ENCODE data around the gene CASKIN2.

The CASKIN2 gene

DNA sequence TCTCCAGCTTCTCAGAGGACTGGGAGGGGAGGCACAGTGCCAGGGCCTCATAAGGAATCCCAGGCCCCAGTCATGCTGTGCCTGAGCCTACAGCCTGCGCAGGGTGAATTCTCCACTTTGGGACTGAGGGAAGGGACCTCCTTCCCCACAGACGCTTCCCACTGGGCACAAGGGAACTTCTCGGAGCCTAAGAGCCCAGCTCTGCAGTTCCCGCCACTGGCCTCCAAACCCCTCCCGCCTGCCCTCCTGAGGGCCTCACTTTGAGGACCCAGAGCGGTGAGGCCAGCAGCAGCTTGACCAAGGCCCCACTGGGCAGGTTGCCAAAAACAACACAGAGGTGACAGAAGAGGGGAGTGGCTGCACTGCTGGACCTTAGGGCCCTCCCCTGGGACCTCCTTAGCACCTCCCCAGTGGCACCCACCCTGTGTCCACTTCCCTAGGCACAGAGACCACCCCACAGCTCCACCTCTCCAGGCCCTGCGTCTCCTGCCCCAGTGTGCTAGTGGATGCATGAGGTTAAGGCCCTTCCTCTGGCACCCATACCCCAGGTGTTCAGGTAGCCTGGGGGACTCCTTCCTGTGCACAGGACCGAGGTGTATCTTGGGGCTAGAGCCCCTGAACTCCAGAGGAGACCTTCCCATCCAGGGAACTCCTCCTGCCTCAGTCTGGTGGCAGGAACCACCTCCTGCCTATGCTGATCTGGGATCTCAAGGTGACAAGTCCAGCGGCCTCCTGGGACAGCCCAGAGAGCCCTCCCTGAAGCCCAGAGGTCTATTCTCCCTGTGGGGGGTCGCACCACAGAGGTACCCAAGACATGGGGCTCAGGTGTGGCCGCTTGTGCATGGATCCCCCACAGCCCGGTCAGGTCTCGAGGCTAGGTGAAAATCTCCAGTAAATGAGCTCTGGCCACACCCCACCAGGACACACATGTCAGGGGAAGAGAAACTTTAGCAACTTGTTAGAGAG is 3.4 kb downstream of the CASKIN2 start:
- H3K4me3 ChIP-seq (ENCODE audit: control insufficient read depth, low read depth, low read length), result no peak overlapping the region
- TF ChIP-seq, protein P1, sequence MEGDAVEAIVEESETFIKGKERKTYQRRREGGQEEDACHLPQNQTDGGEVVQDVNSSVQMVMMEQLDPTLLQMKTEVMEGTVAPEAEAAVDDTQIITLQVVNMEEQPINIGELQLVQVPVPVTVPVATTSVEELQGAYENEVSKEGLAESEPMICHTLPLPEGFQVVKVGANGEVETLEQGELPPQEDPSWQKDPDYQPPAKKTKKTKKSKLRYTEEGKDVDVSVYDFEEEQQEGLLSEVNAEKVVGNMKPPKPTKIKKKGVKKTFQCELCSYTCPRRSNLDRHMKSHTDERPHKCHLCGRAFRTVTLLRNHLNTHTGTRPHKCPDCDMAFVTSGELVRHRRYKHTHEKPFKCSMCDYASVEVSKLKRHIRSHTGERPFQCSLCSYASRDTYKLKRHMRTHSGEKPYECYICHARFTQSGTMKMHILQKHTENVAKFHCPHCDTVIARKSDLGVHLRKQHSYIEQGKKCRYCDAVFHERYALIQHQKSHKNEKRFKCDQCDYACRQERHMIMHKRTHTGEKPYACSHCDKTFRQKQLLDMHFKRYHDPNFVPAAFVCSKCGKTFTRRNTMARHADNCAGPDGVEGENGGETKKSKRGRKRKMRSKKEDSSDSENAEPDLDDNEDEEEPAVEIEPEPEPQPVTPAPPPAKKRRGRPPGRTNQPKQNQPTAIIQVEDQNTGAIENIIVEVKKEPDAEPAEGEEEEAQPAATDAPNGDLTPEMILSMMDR (conservative IDR thresholded peaks at IDR 0.05; ENCODE audit: control insufficient read depth, insufficient read depth, low read depth, low read length), result no peak
- DNase-seq (ENCODE audit: low read depth), result no peak

DNA sequence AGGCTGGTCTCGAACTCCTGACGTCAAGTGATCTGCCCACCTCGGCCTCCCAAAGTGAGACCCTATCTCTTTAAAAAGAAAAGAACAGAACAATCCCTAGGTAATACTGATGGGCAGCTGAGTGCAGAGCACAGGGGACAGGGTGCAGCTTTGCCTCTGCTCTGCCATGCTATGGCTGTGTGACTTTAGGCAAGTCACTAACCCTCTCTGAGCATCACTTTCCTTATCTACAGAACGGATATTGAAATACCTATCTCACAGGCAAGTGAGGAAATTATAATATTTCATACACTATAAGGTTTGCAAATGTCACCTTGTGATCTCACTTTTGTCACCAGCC is 4.1 kb downstream of the CASKIN2 start:
- TF ChIP-seq, protein P1 (conservative IDR thresholded peaks at IDR 0.05; ENCODE audit: control insufficient read depth, insufficient read depth, low read depth, low read length), result no peak
- H3K4me3 ChIP-seq (ENCODE audit: control insufficient read depth, low read depth, low read length), result no peak overlapping the region
- no peak for DNase-seq (ENCODE audit: low read depth)

DNA sequence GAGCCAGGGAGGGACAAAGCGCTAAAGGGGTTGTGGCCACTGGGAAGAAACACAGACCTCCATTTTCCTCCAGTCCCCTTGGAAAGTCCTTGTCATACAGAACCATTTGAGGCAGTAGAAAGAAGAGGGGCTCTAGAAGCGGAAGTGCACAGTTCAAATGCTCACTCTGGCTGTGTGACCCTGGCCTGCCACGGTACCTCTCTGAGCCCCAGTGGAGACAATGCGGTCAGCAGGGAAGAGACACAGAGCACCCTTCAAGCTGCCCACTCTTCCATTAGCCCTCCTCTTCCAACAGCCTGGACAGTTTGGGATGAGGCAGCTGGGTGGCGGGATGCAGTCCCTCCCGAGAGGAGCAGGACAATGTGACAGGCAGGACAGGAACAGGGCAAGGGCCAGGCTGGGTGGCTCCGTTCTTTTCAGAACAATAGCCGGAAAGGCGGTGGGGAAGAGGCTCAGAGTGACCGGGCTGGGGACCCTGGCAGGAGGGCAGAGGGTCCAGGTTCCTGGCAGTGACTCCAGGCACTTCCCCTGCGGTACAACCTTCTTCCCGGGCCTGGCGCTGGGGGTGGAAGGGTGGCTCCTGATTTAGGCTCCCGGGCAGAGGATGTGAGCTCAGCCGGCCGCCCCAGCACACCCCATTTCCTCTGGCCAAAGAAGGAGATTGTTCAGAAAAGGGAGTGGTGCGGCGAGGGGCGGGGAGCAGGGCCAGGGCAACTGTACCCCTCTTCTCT is 5.6 kb downstream of the CASKIN2 start:
- no peak for DNase-seq (ENCODE audit: low read depth)
- no peak overlapping the region for H3K4me3 ChIP-seq (ENCODE audit: control insufficient read depth, low read depth, low read length)
- TF ChIP-seq, protein P1 (conservative IDR thresholded peaks at IDR 0.05; ENCODE audit: control insufficient read depth, insufficient read depth, low read depth, low read length), result no peak

DNA sequence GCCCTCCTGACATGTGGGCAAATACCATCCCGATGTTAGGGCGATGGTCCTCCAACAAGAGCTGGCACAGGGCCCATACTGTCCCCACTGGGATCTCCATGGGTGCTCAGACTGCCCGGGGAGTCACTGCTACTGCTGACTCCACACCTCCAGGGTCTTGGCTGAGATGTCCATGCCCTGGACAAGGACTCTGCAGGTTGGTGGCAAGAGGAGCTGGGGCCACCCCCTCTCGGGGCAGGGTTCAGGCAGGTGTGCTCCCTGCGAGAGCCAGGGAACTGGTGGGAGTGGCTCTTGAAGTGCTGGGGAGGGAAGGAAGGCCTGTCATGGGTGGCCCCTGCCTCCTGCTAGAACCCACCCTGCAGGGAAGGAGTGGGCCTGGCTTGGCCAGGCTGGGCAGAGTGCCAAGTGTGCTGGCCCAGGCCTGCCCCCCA is 6.4 kb downstream of the CASKIN2 start:
- H3K4me3 ChIP-seq (ENCODE audit: control insufficient read depth, low read depth, low read length), result no peak overlapping the region
- no peak for DNase-seq (ENCODE audit: low read depth)
- TF ChIP-seq, protein P1 (conservative IDR thresholded peaks at IDR 0.05; ENCODE audit: control insufficient read depth, insufficient read depth, low read depth, low read length), result no peak

DNA sequence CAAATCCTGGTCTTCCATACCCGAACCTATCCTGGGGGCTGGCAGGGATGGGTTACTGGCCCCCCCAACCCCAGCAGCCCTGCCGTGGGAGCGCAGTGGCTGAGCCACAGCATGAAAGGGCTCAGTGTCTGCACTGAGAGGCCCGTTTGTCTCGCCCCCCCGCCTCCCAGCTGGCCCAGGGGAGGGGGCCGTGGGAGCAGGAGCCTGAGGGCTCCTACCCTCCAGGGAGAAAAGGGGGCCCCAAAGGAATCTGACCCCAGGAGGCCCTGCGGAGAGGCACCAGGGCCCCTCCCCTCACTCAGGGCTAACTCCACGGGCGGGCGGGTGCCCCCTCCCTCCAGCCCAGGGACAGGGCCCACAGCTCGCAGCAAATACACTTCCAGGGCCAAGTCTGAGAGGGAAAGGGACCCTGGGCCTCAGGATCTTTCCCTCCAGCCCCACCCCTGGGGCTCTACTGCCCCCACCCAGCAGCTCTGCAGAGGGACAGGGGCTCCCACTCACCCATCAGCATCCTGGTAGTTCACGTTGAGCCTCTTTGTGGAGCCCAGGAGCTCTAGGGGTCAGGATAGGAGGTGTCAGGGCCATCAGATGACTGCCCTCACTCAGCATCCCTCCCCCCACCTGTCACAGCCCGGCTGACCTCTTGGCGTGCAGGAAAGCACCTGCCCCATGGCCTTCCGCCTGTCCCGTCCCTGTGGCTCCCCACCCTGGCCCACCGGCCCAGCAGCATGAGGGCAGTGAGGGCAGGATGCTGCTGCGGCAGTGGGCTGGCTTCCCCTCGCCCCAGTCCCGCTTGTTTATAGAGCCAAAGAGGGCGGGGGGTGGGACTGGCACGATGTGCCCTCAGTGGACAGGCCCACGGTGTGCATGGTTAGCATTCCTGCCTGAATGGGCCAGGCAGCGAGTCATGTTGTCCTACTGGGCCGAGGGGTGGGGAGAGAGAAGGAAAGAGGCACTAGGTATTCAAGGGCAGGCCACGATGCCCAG is 7.3 kb downstream of the CASKIN2 start:
- TF ChIP-seq, protein P1 (conservative IDR thresholded peaks at IDR 0.05; ENCODE audit: control insufficient read depth, insufficient read depth, low read depth, low read length), result no peak
- no peak for DNase-seq (ENCODE audit: low read depth)
- H3K4me3 ChIP-seq (ENCODE audit: control insufficient read depth, low read depth, low read length), result no peak overlapping the region

DNA sequence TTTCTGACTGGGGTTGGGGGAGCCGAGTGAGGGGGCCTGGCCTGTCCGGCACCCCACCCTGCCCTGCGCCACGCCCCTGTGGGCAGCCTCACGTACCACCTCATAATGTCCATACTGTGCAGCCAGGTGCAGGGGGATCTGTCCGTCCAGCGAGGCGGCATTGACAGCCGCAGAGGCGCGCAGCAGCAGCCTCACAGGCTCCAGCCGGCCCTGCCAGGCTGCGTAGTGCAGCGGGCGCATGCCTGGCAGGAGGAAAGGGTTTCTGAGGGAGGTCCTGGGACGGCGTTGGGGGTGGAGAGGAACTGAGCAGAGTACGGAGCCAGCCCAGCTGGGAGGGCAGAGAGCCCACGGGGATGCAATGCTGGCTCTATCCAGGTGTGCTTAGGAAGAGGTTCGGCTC is 8.4 kb downstream of the CASKIN2 start:
- DNase-seq (ENCODE audit: low read depth), result no peak
- TF ChIP-seq, protein P1 (conservative IDR thresholded peaks at IDR 0.05; ENCODE audit: control insufficient read depth, insufficient read depth, low read depth, low read length), result no peak
- H3K4me3 ChIP-seq (ENCODE audit: control insufficient read depth, low read depth, low read length), result no peak overlapping the region
